ENCODE data around the gene ASGR2.

DNA sequence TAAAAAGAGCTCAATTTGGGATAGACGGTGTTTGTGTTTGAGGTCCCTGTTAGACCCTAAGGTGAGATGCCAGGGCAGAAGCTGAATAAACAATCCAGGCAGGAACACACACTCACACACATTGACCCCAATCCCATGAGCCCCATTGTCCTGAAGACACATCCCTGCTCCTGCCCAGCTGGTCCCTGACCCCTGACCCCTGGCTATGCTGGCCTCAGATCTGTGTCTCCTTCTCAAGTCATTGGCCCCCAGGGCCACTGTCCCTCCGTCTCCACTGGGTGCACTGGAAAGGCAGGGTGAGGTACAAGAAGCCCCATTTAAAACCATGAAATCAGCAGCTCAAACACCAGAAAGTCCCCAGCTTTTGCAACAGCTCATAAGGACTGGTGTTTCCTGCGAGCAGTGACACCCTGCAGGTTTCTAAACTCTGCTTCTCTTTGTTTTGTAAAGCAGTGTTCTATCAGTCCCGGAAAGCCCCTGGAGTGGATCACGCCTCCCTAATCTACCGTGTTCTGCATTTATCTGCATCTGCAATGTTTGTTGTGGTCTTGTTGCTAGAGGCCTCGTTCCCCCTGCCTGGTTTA is 18.0 kb upstream of the ASGR2 start:
- no peak for TF ChIP-seq POLR2AphosphoS5 (IDR thresholded peaks at IDR 0.05)
- no peak for TF ChIP-seq CTCF (IDR thresholded peaks at IDR 0.05; ENCODE audit: poor library complexity, severe bottlenecking)
- TF ChIP-seq EZH2 (IDR thresholded peaks at IDR 0.05; ENCODE audit: borderline replicate concordance, insufficient read depth, low read length, poor library complexity, severe bottlenecking): no peak
- no peak for TF ChIP-seq TAF1 (IDR thresholded peaks at IDR 0.05; ENCODE audit: low read depth)
- no peak for TF ChIP-seq EP300 (conservative IDR thresholded peaks at IDR 0.05; ENCODE audit: poor library complexity, severe bottlenecking)
- TF ChIP-seq, protein P1, sequence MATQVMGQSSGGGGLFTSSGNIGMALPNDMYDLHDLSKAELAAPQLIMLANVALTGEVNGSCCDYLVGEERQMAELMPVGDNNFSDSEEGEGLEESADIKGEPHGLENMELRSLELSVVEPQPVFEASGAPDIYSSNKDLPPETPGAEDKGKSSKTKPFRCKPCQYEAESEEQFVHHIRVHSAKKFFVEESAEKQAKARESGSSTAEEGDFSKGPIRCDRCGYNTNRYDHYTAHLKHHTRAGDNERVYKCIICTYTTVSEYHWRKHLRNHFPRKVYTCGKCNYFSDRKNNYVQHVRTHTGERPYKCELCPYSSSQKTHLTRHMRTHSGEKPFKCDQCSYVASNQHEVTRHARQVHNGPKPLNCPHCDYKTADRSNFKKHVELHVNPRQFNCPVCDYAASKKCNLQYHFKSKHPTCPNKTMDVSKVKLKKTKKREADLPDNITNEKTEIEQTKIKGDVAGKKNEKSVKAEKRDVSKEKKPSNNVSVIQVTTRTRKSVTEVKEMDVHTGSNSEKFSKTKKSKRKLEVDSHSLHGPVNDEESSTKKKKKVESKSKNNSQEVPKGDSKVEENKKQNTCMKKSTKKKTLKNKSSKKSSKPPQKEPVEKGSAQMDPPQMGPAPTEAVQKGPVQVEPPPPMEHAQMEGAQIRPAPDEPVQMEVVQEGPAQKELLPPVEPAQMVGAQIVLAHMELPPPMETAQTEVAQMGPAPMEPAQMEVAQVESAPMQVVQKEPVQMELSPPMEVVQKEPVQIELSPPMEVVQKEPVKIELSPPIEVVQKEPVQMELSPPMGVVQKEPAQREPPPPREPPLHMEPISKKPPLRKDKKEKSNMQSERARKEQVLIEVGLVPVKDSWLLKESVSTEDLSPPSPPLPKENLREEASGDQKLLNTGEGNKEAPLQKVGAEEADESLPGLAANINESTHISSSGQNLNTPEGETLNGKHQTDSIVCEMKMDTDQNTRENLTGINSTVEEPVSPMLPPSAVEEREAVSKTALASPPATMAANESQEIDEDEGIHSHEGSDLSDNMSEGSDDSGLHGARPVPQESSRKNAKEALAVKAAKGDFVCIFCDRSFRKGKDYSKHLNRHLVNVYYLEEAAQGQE (IDR thresholded peaks at IDR 0.05; ENCODE audit: borderline replicate concordance): no peak
- TF ChIP-seq SMC3 (conservative IDR thresholded peaks at IDR 0.05; ENCODE audit: poor library complexity): no peak
- TF ChIP-seq RAD21 (conservative IDR thresholded peaks at IDR 0.05): no peak
- no peak for TF ChIP-seq MXI1 (conservative IDR thresholded peaks at IDR 0.05; ENCODE audit: poor library complexity, severe bottlenecking)
